Lower lobe of right lung (tissue), 2 donors: ENCODE measurements around the gene CUBN. TPM values are rescaled to one million over a fixed set of nuclear protein-coding genes. Genes with fewer than 3 reads are reported as not detected.

Source experiments
- ATAC-seq, 2 donors: fragments of 200-7000 bp; cut with Tn5 transposase; one replicate each; pipeline ENCODE4 v1.9.1; 2020 to 2022; ENCODE audit warnings: mild to moderate bottlenecking in 2 of 2, moderate library complexity in 2 of 2
- DNase-seq: peaks from one replicate; pipeline ENCODE4 v3.0.0-alpha.2; 2020
- H3K27ac ChIP-seq: fragments of 200-600 bp; one replicate; pipeline ENCODE4 v1.8.0; 2022
- H3K27me3 ChIP-seq: fragments of 200-600 bp; one replicate; pipeline ENCODE4 v1.8.0; 2022; ENCODE audit warnings: low read depth
- H3K36me3 ChIP-seq: fragments of 200-600 bp; one replicate; pipeline ENCODE4 v1.8.0; 2022; ENCODE audit warnings: mild to moderate bottlenecking
- H3K4me1 ChIP-seq: fragments of 200-600 bp; one replicate; pipeline ENCODE4 v1.8.0; 2022
- H3K4me3 ChIP-seq: fragments of 200-600 bp; one replicate; pipeline ENCODE4 v1.8.0; 2022; ENCODE audit warnings: mild to moderate bottlenecking
- H3K9me3 ChIP-seq: fragments of 200-600 bp; one replicate; pipeline ENCODE4 v1.8.0; 2022
- CTCF ChIP-seq: fragments of 200-600 bp; IDR thresholded peaks from one replicate; pipeline ENCODE4 v1.8.0; 2022; ENCODE audit warnings: antibody characterized with exemption, mild to moderate bottlenecking
- intact Hi-C: fragments of 100-400 bp; cut with DNase I; formaldehyde crosslinking; loops from one replicate; pipeline ENCODE4 v1.11.0; 2022
- total RNA-seq: library from RNA; stranded (reverse); fragmentation: NEBNext Ultra II Directional; extraction: Animal tissue kit (Norgen Biotek cat#: 25700); gene quantifications from one replicate; pipeline ENCODE4 v1.2.1, GENCODE V29; 2021
- donor health status: DM: no; HTN: yes; CAD: no; lungs with severe emphysema.

CUBN gene
- total RNA-seq, 1 donor from 2014 or later, result 2.2 TPM

- TF ChIP-seq CTCF, result no peak
- ATAC-seq (peak; percentile 63 to 78), DNase-seq (no peak)
- H3K36me3 ChIP-seq, result no peaks in the 10 kb centered on the region
- no peak overlapping the region for H3K4me3 ChIP-seq
- H3K4me1 ChIP-seq, result peaks cover 49% of the 10 kb centered on the region
- no peaks in the 10 kb centered on the region for H3K9me3 ChIP-seq
- intact Hi-C loops, result no loop called here
- H3K27me3 ChIP-seq, result no peaks in the 10 kb centered on the region
- no peak overlapping the region for H3K27ac ChIP-seq
Observed at GRCh38 chr10:17031637-17032635, 97.7 kb downstream of the CUBN start.

- Histone ChIP-seq H3K36me3 (no peaks in the 10 kb centered on the region), H3K4me1 (peaks cover 71% of the 10 kb centered on the region), H3K9me3 (no peaks in the 10 kb centered on the region), H3K27ac (peak overlapping the region; percentile 78), H3K4me3 (peak overlapping the region; percentile 29), H3K27me3 (no peaks in the 10 kb centered on the region)
- ATAC-seq, result peak; percentile 68 to 71
- intact Hi-C loops, result no loop called here
- peak; percentile 77 for DNase-seq
- no peak for TF ChIP-seq CTCF
Observed at GRCh38 chr10:17029581-17030271, 99.9 kb downstream of the CUBN start.

GRCh38 chr10:17029239-17029580 is 100.4 kb downstream of the CUBN start:
- no peak for DNase-seq
- H3K9me3 ChIP-seq, result no peaks in the 10 kb centered on the region
- no peaks in the 10 kb centered on the region for H3K27me3 ChIP-seq
- no peak for TF ChIP-seq CTCF
- intact Hi-C loops, result no loop called here
- H3K4me1 ChIP-seq, result peaks cover 76% of the 10 kb centered on the region
- no peaks in the 10 kb centered on the region for H3K36me3 ChIP-seq
- ATAC-seq, result no peak
- peak overlapping the region; percentile 29 for H3K4me3 ChIP-seq
- peak overlapping the region; percentile 78 for H3K27ac ChIP-seq

GRCh38 chr10:17028798-17029197 is 100.8 kb downstream of the CUBN start:
- H3K27ac ChIP-seq, result peak overlapping the region; percentile 78
- TF ChIP-seq CTCF, result no peak
- intact Hi-C loops, result no loop called here
- no peak for DNase-seq
- peaks cover 80% of the 10 kb centered on the region for H3K4me1 ChIP-seq
- ATAC-seq, result no peak
- no peaks in the 10 kb centered on the region for H3K9me3 ChIP-seq
- H3K27me3 ChIP-seq, result no peaks in the 10 kb centered on the region
- no peaks in the 10 kb centered on the region for H3K36me3 ChIP-seq
- H3K4me3 ChIP-seq, result no peak overlapping the region

- peak overlapping the region; percentile 66 for H3K27ac ChIP-seq
- peak in 1 of 2 donors; percentile 31 for ATAC-seq
Observed at GRCh38 chr10:17026686-17027485, 102.7 kb downstream of the CUBN start.

More at GRCh38 chr10:17026686-17027485, 102.7 kb downstream of the CUBN start:
- DNase-seq, result no peak
- Histone ChIP-seq H3K9me3 (no peaks in the 10 kb centered on the region), H3K36me3 (no peaks in the 10 kb centered on the region), H3K4me1 (peaks cover 68% of the 10 kb centered on the region), H3K4me3 (no peak overlapping the region), H3K27me3 (no peaks in the 10 kb centered on the region)
- TF ChIP-seq CTCF, result no peak
- intact Hi-C loops, result no loop called here
